Mesenteric fat pad (tissue), 1 donor: ENCODE measurements around the gene IL37. TPM values are rescaled to one million over a fixed set of nuclear protein-coding genes. Genes with fewer than 3 reads are reported as not detected.
"Not testable (repeated sequence)": the region's sequence is repeated elsewhere in the genome, so short reads cannot be mapped to it uniquely, and the experiment has no call there.

Experiments used
- DNase-seq: peaks from one replicate; pipeline ENCODE4 v3.0.0-alpha.2; 2020; ENCODE audit warnings: low spot score
- total RNA-seq: library from RNA; stranded (reverse); fragmentation: NEBNext Ultra II Directional; extraction: Animal tissue kit (Norgen Biotek cat#: 25700); gene quantifications from one replicate; pipeline ENCODE4 v1.2.1, GENCODE V29; 2021
- donor health status: DM: yes; HTN: yes; CAD: no.

IL37 gene
- total RNA-seq, 1 donor from 2014 or later = not detected

DNA sequence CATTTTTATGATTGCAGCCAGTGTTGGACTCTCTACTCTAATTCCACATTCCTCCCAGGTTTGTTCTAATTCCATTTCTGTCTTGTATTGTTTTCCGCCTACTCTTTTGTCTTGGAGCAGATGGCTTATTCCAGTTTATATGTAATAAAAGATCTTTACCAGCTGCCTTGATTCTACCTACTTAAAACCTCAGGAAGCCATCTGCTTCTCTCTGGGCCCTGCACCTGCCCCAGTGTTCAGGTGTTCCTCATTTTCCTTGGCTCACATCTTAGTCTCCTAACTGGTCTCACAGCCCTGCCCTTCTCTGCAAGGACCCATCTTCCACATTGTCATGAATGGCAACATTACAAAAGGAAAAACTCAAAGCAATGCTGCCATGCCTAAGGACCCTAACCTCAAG lies 21.0 kb upstream of the IL37 start:
- DNase-seq = no peak

DNA sequence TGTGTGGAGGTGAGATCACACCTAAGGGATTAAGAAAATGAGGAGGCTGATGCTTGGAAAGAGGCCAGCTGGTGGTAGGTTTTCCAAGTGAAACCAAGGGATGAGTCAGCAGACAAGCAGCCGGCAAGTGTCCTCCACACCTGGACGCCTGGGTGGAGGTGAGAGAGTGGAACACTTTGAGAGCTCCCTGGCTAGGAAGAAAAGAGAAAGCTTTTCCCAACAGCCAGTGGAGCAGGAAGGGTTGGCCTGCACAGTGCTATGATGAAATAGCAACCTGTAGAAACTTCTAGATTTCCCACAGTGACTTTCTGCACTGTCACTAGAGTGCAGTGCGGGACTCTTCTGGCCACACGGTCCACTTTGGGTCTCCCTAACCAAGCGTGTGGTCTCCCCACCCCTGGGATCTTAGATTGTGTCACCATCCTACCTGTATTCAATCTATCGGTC lies 19.6 kb upstream of the IL37 start:
- no peak for DNase-seq

DNA sequence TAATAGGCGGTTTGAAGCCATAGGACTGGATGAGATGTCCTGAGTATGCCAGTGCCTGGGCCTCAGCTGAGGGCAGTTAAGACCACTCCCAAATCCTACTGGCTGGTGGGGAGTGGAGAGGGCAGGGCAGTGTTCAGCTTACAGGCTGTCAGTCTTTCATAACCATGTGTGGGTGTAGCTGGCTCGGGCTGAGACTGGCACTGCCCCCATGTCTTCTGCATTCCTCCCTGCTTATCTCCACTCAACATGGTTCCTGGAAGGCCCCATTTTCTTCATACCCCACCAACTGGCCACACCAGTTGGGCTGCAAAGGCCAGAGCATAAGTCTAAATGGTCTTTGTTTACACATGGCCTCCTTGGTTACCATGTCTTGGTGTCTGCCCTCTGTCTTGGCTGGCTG lies 17.2 kb upstream of the IL37 start:
- DNase-seq = no peak

DNA sequence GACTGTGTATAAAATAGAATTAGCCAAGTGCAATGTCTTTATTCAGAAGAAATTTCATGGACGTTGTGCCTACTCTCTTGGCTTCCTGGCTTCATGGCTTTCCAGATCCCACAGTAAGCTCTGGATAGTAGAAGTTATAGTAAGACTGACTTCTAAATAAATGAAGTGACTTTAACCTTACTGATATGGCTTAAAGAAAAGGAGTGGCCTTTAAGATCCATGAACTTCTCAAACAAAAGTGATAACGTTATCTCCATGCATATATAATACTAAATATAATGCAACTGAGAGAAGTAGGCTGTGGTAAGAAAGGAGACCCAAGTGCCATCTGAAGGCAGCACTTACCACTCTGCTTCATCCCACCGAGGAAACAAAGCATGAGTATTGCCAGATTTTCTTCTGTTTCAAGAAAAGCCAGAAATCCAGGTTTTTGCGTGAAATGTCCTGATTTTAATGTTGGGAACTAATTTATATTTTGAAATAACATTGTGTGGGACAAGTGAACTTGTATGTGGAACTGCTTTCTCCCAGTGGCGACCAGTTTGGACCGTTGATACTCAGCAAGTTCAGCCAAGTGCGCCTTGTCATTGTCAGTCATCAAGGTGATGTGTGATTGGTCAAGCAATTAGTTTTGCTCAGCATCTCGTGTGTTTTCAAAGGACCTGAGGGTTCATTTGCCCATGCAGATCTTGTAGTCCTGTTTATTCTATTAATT lies 13.9 kb upstream of the IL37 start:
- DNase-seq = no peak

DNA sequence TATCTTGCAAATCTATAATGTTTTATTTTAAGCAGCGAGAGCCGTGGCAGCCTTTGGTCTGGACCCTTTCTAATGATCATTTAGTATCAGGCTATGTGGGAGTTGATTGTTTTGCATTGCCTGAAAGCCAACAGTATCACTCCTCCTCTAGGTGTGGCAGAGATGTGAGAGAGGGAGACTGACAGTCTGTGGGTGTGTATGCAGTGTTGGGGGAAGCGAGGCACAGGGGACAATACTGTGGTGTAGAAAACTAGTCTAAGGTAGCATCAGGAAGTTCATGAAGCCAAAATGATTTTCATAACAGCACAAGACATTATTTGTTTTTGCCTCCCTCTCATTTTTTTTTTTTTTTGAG lies 13.4 kb upstream of the IL37 start:
- no peak for DNase-seq

DNA sequence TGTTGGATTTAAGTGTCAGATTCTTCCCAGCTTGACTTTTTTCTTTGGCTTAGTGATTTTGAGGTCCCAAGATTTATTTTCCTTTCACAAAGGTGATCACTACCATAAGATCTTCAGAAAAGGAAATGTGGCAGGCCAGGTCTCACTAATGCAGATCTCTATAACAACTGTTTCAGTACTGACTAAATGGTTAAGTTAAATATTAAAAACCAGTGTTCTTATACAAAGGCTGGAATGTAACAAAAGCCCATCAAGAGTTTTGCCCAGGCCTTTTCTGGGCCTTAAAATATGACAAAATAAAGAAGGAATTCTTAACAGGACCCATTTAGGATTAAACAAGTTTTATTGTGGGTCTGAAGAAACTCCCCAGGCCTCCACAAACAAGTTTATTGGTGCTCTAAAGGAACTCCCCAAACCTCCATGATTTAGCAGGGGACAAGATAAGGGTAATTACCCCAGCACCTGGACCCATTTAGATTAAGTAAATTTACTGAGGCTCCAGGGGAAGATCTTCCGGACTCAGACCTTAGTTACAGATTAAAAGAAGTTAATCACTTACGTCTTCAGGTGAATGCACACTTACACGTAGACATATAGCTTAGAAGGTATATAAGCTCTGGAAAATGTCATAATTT lies 9.4 kb upstream of the IL37 start:
- not testable (repeated sequence) for DNase-seq

DNA sequence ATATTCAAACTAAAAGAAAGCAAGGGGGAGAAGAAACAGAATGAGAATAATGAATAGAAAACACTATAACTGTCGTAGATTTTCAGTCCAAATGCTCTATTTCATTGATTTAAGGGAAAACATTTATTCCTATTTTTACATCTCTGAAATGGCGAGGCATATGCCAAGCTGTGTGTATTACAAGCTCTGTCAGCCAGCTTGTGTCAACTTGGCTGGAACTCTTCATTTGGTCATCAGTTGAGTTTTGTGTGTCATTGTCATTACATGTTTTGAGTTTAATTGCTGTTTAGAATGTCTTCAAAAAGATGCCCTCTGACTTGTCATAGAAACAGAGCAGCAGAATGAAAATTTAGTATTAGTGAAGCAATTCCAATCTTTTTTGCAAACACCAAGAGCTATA lies 8.1 kb upstream of the IL37 start:
- no peak for DNase-seq

DNA sequence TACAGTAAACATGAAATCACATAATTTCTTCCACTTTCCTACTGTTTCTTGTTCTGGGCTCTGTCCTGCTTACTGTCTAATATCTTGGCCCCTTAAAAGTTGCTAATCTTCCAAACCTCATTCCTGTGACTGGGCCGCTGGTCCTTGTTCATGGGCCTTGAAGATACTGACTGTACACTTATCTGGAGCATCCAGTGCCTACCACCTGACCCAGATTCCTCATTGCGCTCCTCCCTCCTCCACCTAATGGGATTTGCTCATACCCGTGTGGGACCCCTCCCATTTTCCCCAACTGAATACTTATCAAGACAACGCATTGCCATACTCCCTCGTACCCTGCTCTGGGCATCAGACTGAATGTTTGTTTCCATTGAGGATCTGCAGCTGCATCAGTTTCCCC lies 6.1 kb upstream of the IL37 start:
- no peak for DNase-seq

DNA sequence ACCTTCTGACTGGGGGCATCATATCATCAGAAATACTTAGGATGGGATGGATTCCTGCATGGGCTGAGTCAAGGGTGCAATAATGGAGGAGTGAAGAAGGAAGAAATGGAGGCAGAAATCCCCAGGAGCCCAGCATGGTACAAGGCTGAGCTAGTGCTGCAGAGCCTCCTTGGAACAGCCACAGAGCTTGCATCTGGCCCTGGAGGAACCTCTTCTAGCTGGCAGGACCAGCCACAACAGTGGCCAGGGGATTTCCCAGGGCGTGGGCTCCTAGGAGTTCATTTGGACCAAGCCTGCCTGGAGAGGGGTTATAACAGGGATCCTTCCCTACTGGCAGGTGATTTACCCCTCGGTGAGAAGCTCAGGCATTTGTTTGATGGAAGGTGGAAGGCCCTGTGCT lies 4.7 kb upstream of the IL37 start:
- no peak for DNase-seq

DNA sequence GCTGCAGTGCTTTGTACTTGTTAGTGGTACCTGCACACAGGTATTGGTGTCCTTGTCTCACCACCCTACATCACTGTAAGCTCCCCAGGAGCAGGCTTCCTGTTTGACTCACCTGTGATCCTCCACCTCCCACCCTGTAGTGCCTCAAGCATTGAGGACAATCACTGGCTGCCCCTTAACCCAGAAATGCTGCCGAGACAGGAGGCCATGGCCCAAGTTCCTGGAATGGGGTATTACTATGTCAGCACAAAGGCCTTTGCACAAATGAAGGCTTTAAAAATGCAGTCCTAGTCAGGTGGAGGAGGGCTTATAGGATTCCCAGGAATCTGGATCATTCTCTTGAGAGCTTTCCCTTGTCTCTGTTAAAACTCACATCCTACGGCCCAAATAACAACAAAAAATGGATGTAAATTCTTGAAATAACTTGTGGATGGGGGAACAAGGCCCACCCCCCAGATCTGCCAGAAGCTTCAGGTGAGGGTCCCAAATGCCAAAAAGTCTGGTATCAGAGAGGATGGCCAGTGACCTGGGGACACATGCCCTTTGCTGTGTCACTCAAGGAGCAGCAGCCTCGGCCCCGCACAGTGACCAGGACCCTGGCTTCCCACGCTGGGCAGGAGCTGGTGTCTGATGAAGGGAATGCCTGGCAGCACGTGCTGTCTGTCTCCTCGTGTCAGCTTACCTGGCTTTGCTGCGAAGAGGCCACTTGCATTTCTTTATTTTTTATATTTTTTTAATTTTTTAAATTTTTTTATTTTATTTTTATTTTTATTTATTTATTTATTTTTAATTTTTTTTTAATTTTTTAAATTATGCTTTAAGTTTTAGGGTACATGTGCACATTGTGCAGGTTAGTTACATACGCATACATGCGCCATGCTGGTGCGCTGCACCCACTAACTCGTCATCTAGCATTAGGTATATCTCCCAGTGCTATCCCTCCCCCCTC lies 3.7 kb upstream of the IL37 start:
- no peak for DNase-seq

DNA sequence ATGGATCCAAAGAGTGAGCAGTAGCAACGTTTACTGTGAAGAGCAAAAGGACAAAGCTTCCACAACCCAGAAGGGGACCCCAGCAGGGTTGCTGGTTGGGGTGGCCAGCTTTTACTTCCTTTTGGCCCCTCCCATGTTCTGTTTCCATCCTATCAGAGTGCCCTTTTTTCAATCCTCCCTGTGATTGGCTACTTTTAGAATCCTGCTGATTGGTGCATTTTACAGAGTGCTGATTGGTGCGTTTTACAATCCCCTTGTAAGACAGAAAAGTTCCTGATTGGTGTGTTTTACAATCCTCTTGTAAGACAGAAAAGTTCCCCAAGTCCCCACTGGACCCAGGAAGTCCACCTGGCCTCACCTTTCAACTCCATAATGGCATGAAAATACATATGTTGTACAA lies 2.4 kb upstream of the IL37 start:
- not testable (repeated sequence) for DNase-seq

DNA sequence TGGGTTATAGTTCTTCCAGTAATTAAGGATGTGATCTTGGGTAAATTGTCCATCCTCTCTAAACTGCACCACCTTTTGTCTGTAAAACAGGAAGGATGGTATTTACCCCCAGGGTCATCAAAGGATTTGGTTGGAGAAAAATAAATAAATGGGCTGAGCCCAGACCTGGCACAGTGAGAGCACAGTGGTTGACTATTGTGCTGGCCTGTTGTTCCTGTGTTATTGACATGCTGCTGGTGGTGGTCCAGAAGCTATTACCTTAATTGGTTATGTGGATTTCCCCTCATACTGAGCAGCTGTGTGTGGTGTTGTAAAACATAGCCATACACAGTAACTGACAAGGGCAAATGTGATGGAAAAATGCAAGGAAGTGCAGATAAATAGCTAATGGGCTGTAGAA lies 746 bp upstream of the IL37 start:
- no peak for DNase-seq

DNA sequence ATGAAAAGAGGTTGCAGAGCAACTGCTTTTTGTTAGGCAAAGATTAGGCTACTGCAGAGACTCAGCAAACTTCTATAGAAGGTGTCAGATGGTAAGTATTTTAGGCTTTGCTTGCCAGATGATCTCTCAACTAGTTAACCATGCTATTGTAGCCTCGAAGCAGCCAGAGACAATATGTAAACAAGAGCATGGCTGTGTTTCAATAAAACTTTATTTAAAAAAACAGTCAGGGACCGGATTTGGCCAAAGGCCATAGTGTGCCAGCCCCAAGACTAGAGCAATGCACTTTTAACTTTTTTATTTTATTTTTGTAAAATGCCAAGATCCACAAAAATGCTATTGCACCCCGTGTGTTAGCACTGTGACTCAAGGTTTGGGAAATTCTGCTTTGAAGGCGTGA lies 1.4 kb downstream of the IL37 start:
- DNase-seq = no peak

DNA sequence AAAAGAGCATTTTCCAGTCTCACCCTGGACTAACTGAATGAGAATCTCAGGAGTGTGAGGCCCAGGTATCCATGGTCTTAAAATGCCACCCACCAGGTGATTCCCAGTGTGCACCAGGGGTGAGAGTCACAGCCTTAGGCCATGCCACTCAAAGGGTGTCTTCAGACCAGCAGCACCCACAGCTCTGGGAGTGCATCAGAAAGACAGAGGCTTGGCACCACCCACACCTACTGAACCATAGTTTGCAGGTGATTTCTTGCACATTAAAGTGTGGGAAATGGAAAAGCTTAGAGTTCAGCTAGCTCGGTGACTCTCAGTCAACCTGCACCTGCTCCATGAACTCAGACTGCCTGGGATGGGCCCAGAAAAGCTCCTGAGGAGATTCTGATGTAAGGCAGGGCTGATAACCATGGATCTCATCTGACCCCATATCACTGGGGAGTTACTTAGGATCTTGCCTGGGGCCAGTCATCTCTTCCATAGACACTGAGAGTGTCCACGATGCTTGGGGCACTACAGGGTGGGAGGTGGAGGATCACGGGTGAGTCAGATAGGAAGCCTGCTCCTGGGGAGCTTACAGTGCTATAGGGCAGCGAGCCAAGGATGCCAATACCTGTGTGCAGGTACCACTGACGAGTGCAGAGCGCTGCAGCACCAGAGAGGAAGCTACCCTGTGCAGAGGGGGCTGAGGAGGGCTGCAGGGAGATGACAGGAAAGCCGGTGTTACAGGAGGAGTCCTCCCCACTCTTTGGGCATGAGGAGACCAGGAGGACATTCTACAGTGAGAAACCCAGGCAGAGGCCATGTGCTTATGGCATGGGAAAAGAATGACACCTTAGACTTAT lies 4.6 kb downstream of the IL37 start:
- no peak for DNase-seq

DNA sequence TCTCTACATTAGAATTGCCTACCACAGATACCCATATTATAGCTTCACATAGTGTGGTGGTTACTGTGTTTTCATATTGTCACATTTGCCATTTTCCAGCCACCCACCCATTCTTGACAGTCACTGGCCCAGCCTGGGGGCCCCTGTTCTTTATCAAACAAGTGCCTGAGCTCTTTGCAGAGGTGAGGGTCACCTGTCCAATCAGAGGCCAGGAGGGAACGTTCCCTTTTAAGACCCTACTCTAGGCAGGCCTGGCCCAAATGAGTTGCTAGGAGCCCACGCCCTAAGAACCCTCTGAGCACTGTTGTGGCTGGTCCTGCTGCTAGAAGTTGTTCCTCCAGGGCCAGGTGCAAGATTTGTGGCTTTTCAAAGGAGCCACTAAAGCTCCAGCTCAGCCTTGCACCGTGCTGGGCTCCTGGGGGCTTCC lies 5.2 kb downstream of the IL37 start:
- no peak for DNase-seq

DNA sequence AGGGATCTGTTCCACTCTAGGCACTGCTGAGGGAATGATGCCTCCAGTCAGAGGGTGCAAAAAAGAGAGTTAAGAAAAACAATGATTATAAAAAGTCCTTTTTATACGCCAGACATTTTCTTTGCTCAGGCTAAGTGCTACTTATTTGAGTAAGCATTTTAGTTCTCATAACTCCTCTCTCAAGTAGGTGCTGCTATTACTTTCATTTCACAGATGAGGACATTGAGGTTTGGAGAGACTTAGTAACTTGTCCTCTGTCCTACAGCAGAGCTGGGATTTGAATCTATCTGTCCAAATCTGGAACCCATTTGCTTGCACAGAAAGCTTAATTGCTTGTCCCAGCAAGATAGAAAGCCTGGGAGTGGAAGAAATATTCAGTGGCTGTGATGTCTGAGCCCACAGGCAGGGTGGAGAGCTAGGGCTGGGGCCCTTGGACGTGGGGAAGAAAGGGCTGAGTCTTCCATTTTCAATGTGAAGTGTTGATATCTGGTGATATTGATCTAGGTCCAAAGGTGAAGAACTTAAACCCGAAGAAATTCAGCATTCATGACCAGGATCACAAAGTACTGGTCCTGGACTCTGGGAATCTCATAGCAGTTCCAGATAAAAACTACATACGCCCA lies 5.8 kb downstream of the IL37 start:
- DNase-seq = no peak

DNA sequence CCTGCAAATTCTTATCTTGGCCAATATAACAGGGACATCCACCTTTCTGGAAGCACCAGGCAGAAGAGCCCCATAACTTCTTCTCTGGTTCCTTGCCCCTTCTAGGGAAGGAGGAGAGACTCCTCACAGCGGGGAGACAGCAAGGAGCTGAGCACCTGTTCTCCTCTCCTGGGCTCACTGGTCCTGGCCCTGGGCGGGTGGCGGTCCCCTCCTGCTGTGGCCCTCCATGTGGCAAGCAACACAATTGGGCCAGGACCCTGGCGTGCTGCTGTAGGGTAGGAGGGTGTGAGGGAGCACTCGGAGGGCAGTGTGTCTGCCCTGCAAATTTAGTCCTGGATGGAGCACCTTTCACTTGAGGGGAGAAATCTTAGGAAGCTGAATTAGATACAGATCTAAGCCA lies 6.9 kb downstream of the IL37 start:
- no peak for DNase-seq

DNA sequence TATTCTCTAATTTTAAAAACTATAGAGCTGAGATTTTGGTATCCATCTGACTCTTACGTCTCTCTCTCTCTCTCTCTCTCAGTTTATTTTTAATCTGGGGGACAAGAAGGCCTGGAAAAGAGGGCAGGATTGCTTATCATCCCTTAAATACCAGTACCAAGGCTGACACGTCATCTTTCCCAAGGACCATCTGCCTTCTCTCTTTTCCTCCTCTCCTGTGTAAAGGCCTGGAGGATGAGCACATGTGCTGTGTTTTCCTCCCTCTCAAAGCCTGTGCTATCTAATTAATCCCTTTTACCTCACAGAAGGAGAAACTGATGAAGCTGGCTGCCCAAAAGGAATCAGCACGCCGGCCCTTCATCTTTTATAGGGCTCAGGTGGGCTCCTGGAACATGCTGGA lies 7.3 kb downstream of the IL37 start:
- DNase-seq = no peak

DNA sequence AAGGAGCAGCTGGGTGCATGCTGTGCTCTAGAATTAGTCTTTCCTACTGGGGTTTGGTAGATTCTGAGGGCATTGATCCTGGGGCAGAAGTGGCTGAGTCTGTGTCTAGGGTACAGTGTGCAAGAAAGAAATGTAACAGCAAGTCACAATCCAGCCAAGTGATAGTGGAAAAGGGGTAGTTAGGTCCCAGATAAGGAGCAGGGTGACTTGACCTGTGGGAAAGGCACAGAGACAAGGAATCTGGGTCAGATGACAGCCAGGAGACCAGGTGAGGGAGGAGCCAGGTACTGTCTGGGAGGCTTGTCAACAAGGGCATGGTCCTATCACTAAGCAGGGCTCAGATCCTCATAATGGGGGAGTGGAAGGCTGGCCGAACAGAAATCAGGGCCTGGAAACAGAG lies 8.1 kb downstream of the IL37 start:
- DNase-seq = no peak

DNA sequence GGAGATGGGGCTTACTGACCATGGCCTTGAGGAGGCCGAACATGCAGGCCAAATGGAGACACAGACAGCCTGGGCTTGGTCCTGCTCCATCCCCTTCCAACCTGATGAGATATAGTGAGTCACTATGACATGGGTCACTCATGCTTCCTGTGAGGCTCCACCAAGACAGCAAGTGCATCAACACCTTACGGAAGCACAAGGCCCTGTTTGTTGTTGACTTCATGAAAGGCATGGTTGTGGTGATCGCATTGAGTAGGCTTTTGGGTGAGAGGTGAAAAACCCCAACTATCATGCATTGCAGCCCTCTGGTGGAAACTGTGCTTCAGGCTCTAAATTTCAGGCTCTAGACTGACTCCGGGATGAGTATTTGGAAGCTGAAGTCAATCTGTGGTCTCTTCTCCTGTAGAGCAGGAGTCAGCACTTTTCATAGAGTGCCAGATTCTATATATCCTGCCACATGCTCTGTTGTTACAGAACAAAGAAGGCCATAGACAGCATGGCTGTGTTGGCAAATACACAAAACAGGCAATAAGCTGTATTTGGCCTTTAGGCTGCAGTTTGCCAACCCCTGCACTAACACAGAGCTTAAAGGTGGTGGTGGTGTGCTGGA lies 10.1 kb downstream of the IL37 start:
- DNase-seq = no peak
